Stimulated activated CD4-positive, alpha-beta T cell treated with anti-CD3 and anti-CD28 coated beads, Interleukin-1b, Interleukin-23, amount 100 ng/mL, for 1 hour (primary cell): ENCODE measurements around the gene RXRA.
A peak's percentile ranks its signal among the peaks of the same experiment; 100 is the strongest.

Experiments
- DNase-seq, 2 donors: peaks; one replicate each; pipeline ENCODE4 v3.0.0-alpha.2; 2020; ENCODE audit warnings: low read depth in 2 of 2

The RXRA gene

DNA sequence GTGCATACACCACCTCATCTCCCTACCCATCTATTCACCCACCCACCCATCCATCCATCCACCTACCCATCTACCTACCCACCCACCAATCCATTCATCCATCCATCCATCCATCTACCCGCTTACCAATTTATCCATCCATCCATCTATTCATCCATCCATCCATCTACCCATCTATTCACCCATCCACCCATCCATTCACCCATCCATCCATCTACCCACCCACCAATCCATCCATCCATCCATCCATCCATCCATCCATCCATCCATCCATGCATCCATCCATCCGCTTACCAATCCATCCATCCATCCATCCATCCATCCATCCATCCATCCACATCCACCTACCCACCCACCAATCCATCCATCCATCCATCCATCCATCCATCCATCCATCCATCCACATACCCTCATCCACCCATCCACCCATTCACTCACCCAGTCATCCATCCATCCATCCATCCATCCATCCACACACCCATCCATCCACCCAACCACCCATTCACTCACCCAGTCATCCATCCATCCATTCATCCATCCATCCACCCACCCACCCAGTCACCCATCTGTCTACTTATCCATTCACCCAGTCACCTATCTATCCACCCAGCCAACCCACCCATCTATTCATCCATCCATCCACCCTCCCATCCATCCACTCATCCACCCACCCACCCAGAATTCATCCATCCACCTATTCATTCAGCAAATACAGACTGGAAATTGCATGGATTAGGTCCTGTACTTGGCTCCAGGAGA, 125.6 kb downstream of the RXRA start:
- no peak for DNase-seq

- DNase-seq: no peak
Measured at GRCh38 chr9:134452728-134453127, 126.5 kb downstream of the RXRA start.

DNA sequence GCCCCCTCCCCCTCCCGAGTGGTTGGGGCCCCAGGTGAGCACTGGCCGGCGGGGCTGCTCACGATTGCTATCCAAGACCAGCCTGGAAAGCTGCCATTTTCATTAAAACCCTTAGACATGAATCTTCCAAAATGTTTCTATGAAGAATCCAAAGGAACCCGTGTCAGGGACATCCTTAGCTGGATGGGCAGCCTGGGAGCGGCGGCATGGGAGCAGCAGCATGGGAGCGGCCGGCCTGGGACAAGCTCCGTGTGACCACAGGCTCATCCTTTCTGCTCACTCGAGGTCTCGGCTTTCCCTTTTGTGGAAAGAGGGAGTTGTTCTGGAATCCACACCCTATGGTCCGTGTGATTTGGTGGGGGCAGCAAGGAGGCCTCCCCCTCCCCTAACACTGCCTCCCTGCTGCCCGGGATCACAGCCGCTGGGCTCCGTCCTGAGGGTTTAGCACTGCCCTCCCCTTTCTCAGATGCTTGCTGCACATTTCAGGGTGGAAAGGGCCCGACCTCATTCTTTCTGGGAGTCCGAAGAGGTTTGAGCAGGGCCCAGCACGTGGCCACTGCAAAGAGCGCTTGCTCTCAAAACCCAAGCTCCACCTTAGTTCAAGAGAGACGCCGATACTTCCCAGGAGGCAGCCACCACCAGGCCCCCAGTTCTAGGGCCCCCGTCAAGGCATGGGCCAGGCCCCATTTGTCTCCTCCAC, 127.7 kb downstream of the RXRA start:
- no peak for DNase-seq

DNA sequence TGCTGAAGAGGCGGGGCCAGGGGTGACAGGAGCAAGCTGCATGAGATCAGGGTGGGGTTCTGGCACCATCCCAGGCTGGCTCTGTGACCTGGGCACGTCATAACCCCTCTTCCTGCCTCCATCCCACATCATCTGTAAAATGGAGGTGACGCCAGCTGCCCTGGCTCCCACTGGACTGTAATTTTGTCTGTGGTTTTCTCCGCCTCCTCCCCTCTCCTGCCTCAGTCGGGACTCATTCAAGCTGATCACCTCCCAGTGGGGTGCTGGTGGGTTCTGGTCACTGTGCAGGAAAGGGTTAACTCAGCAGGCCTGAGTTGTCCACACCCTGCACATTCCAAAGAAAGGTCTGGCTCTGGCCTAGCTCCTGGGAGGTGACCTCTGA, 128.2 kb downstream of the RXRA start:
- no peak for DNase-seq

- no peak for DNase-seq
Measured at GRCh38 chr9:134455021-134455471, 128.8 kb downstream of the RXRA start.

GRCh38 chr9:134455537-134455933, 129.3 kb downstream of the RXRA start:
- DNase-seq: no peak

- peak; percentile 41 to 42 for DNase-seq
Measured at GRCh38 chr9:134455934-134456755, 129.9 kb downstream of the RXRA start.

DNA sequence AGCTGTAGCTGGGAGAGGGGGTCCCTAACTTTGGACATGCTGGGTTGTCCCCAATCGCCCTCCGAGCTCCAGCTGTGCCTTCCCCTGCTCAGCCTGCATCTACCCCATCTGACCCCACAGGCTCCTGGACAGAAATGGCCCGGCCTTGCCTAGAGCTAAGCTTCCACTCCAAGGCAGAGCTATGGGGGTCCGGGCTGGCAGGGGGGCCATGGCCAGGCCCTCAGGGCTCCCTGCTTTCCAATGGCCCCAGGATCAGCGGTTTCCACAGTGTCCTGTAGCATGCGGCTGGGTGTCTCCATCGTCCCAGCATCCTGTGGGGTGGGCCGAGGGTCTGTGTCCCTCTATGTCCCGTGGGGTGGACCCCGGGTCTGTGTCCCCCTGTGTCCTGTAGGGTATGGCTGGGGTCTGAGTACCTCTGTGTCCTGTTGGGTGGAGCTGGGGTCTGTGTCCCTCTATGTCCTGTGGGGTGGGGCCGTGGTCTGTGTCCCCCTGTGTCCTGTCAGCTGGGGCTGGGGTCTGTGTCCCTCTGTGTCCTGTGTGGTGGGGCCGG, 130.6 kb downstream of the RXRA start:
- DNase-seq: no peak

GRCh38 chr9:134457321-134458206, 131.3 kb downstream of the RXRA start:
- no peak for DNase-seq

- no peak for DNase-seq
Measured at GRCh38 chr9:134458207-134459108, 132.2 kb downstream of the RXRA start.

- no peak for DNase-seq
Measured at GRCh38 chr9:134459164-134459563, 132.9 kb downstream of the RXRA start.

- no peak for DNase-seq
Measured at GRCh38 chr9:134459573-134459972, 133.3 kb downstream of the RXRA start.

GRCh38 chr9:134460206-134460605, 134.0 kb downstream of the RXRA start:
- no peak for DNase-seq

DNA sequence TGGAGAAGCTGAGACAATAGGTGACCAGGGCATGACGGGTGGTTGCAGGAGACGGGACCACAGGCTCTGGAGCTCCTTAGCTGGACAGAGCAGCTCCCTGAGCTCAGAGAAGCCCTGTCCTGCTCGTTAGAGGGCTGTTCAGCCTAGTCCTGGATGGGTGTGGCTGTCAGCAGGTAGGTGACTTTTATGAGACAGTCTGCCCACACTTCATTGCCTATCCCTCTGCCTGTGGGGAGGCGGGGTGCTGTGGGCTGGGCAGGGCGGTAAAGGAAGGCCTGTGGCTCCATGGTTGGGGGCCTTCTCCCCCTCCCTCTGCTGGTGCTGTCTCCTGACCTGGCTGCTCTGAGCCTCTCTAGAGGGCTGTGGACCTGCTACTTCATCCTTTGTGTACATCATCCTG, 134.6 kb downstream of the RXRA start:
- DNase-seq: no peak

DNA sequence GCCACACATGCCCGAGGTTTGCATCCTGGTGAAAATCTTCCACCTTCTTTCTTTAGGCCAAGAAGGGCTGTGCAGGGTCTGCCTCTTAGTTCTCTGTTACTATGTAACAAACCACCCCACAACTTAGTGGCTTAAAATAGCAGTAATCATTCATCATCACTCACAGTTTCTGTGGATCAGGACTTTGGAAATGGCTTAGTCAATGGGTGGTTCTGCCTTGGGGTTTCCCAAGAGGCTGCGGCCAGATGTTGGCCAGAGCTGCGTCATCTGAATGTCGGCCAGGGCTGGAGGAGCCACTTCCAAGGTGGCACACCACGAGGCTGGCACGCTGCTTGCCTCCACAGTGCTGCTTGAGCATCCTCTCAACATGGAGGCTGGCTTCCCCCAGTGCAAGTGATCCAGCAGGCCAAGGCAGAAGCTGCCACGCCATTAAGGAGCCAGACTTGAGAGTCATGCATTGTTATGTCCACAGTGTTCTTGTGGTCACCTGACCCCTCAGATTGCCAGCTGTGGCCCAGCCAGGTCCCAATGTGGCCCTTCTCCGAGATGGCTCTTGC, 135.2 kb downstream of the RXRA start:
- DNase-seq: no peak

- no peak for DNase-seq
Measured at GRCh38 chr9:134462318-134462717, 136.1 kb downstream of the RXRA start.

DNA sequence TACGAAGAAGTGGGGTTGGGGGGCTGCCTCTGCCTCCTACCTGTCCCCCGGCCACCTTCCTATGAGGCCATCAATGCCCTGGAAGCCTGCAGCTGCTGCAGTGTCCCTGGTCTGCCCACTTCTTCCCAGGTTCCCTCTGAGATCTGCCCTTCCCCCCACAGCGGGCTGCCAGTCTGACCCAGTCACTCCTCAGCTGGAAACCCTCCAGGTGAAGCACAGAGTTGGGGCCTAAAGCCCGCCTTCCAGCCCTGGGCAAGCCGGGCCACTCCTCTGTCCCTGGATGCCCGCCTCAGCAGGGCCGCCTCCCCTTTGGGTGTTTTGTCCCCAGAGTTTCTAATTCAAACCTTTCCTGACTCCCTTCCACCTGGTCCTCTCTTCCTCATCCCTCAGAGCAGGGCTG, 137.0 kb downstream of the RXRA start:
- DNase-seq: no peak

- no peak for DNase-seq
Measured at GRCh38 chr9:134466869-134467616, 140.8 kb downstream of the RXRA start.

- DNase-seq: no peak
Measured at GRCh38 chr9:134468358-134468757, 142.1 kb downstream of the RXRA start.
